Measurements from ENCODE around the gene MPIG6B.

MPIG6B gene

GRCh38 chr6:31721351-31722020 is 1.7 kb upstream of the MPIG6B start, which contains the start of gene LY6G6C:
Gene LY6G6C, minus strand, starts transcription at chr6:31721746. Its CDS starts 67 bp downstream, at chr6:31721679.
- no peak for DNase-seq (ENCODE audit: low read depth)

GRCh38 chr6:31722173-31722572 is 1.0 kb upstream of the MPIG6B start:
- no peak for DNase-seq (ENCODE audit: low read depth)

GRCh38 chr6:31723980-31724691 is 963 bp downstream of the MPIG6B start:
- DNase-seq (ENCODE audit: low read depth) = no peak

- no peak for DNase-seq (ENCODE audit: low read depth)
Measured at GRCh38 chr6:31725502-31726350, 2.6 kb downstream of the MPIG6B start.

- DNase-seq (ENCODE audit: low read depth) = no peak
Measured at GRCh38 chr6:31727034-31727716, 4.0 kb downstream of the MPIG6B start.

- no peak for DNase-seq (ENCODE audit: low read depth)
Measured at GRCh38 chr6:31727717-31728671, 4.8 kb downstream of the MPIG6B start.

- DNase-seq (ENCODE audit: low read depth) = no peak
Measured at GRCh38 chr6:31728767-31729514, 5.8 kb downstream of the MPIG6B start, which contains the start of gene DDAH2. Gene DDAH2, minus strand, starts transcription at chr6:31729299. Its CDS starts 138 bp downstream, at chr6:31729161.

- peak; percentile 73 for DNase-seq (ENCODE audit: low read depth)
Measured at GRCh38 chr6:31729515-31729978, 6.4 kb downstream of the MPIG6B start.

- peak; percentile 50 for DNase-seq (ENCODE audit: low read depth)
Measured at GRCh38 chr6:31729979-31730630, 6.9 kb downstream of the MPIG6B start.

GRCh38 chr6:31730631-31731086 is 7.5 kb downstream of the MPIG6B start:
- no peak for DNase-seq (ENCODE audit: low read depth)

- no peak for DNase-seq (ENCODE audit: low read depth)
Measured at GRCh38 chr6:31732029-31732428, 8.9 kb downstream of the MPIG6B start.

GRCh38 chr6:31733734-31734133 is 10.6 kb downstream of the MPIG6B start:
- DNase-seq (ENCODE audit: low read depth) = no peak

GRCh38 chr6:31734247-31734820 is 11.2 kb downstream of the MPIG6B start:
- no peak for DNase-seq (ENCODE audit: low read depth)

- DNase-seq (ENCODE audit: low read depth) = peak; percentile 31
Measured at GRCh38 chr6:31734821-31735406, 11.7 kb downstream of the MPIG6B start.

- DNase-seq (ENCODE audit: low read depth) = peak; percentile 76
Measured at GRCh38 chr6:31736021-31736767, 13.0 kb downstream of the MPIG6B start, which contains the start of gene CLIC1. Gene CLIC1, minus strand, starts transcription at chr6:31736530. Its CDS starts 230 bp downstream, at chr6:31736300.

GRCh38 chr6:31736768-31737314 is 13.7 kb downstream of the MPIG6B start:
- DNase-seq (ENCODE audit: low read depth) = no peak

- no peak for DNase-seq (ENCODE audit: low read depth)
Measured at GRCh38 chr6:31737315-31737990, 14.3 kb downstream of the MPIG6B start.
